GM19455 (cell line): ENCODE data around the gene APOB.

Experiments used
- ATAC-seq: cut with Tn5 transposase; IDR thresholded peaks from one replicate; pipeline ENCODE4 v1.9.1; 2021; ENCODE audit not compliant: unreplicated experiment

Gene APOB

GRCh38 chr2:21020031-21020667 lies 23.7 kb downstream of the APOB start:
- ATAC-seq: no peak

- ATAC-seq: no peak
These were observed 24.2 kb downstream of the APOB start for GRCh38 chr2:21019678-21020021.

- no peak for ATAC-seq
These were observed 24.7 kb downstream of the APOB start for GRCh38 chr2:21019000-21019677.

GRCh38 chr2:21018290-21018689 lies 25.6 kb downstream of the APOB start:
- no peak for ATAC-seq

- no peak for ATAC-seq
These were observed 26.1 kb downstream of the APOB start for GRCh38 chr2:21017748-21018276.

GRCh38 chr2:21015281-21015645 lies 28.6 kb downstream of the APOB start:
- no peak for ATAC-seq

- ATAC-seq: no peak
These were observed 29.3 kb downstream of the APOB start for GRCh38 chr2:21014364-21015280.

- ATAC-seq: no peak
These were observed 30.6 kb downstream of the APOB start for GRCh38 chr2:21013043-21013816.

GRCh38 chr2:21012557-21012937 lies 31.3 kb downstream of the APOB start:
- ATAC-seq: no peak

- ATAC-seq: no peak
These were observed 31.9 kb downstream of the APOB start for GRCh38 chr2:21011876-21012556.

GRCh38 chr2:21011453-21011852 lies 32.4 kb downstream of the APOB start:
- ATAC-seq: no peak

- ATAC-seq: no peak
These were observed 32.9 kb downstream of the APOB start for GRCh38 chr2:21010813-21011439.

- ATAC-seq: no peak
These were observed 34.1 kb downstream of the APOB start for GRCh38 chr2:21009662-21010225.

GRCh38 chr2:21008790-21009661 lies 34.8 kb downstream of the APOB start:
- ATAC-seq: no peak

- no peak for ATAC-seq
These were observed 35.7 kb downstream of the APOB start for GRCh38 chr2:21008014-21008789.

GRCh38 chr2:21007129-21008013 lies 36.5 kb downstream of the APOB start:
- ATAC-seq: no peak
